Measurements from ENCODE around the gene GNPDA1. TPM values are rescaled to one million over a fixed set of nuclear protein-coding genes. Genes with fewer than 3 reads are reported as not detected.

The GNPDA1 gene
- total and polyA plus RNA-seq, 2 of the 8 experiments (the other 6 are each of a cell fraction or from before 2014, with no cell fraction given) = 33.0 to 94.3 TPM

DNA sequence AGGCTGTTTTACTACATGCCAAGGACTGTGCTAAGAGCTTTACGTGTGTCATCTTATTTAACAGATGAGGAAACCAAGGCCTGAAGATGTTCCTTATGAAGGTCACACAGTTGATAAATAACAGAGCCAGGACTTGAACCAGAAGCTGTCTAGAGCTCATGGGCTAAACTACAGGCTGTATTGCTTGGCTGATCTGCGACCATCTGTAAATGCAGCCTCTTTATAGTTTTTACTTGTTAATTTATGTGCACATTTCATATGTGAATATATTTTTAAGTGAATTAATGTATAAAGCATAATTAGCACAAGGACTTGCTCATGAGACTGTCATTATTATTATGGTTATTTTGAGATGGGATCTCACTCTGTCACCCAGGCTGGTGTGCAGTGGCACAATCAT is 19.3 kb upstream of the GNPDA1 start:
- Histone ChIP-seq H3K27me3 (replicated peaks in 1 of 4; ENCODE audit: control insufficient read depth in 3 of 4, extremely low read depth in 1 of 4, insufficient read depth in 3 of 4, low read length in 3 of 4) (no peaks in the 10 kb centered on the region), H4K20me1 (replicated peaks in 1 of 2; ENCODE audit: control insufficient read depth in 1 of 2, insufficient read depth in 2 of 2, low read length in 2 of 2) (no peaks in the 10 kb centered on the region), H3K23ac (ENCODE audit: insufficient read length) (no peak overlapping the region), H3K14ac (ENCODE audit: insufficient read length) (no peak overlapping the region), H2BK5ac (ENCODE audit: low read depth, low read length) (no peak overlapping the region), H3K23me2 (ENCODE audit: low read depth, low read length) (no peaks in the 10 kb centered on the region), H2AFZ (ENCODE audit: low read length) (no peak overlapping the region), H3K9ac (replicated peaks in 1 of 4; ENCODE audit: extremely low read depth in 1 of 4, low read depth in 3 of 4, low read length in 3 of 4) (no peak overlapping the region), H2BK20ac (ENCODE audit: low read length) (no peak overlapping the region), H2AK5ac (ENCODE audit: low read depth, low read length) (no peak overlapping the region), H3K27ac (ENCODE audit: low read depth, low read length) (no peak overlapping the region), H3K18ac (ENCODE audit: extremely low read depth, low read length) (no peak overlapping the region), H2BK15ac (ENCODE audit: low read length) (no peak overlapping the region), H3K4ac (replicated peaks; ENCODE audit: insufficient read length, low read depth, low read length) (no peak overlapping the region), H2BK12ac (ENCODE audit: low read depth, low read length) (no peak overlapping the region), H4K5ac (ENCODE audit: insufficient read length, low read depth, low read length) (no peak overlapping the region), H4K8ac (ENCODE audit: extremely low read depth, insufficient read depth, low read length) (no peak overlapping the region), H2BK120ac (replicated peaks; ENCODE audit: low read depth, low read length) (no peak overlapping the region), H4K91ac (replicated peaks; ENCODE audit: insufficient read length, low read length) (no peak overlapping the region), H3K79me1 (ENCODE audit: low read depth, low read length) (no peaks in the 10 kb centered on the region), H3K56ac (replicated peaks; ENCODE audit: insufficient read length, low read depth, low read length) (no peak overlapping the region), H3K9me3 (ENCODE audit: insufficient read depth in 2 of 2, low read depth in 1 of 2, low read length in 1 of 2) (no peaks in the 10 kb centered on the region), H3K4me1 (replicated peaks in 1 of 4; ENCODE audit: control insufficient read depth in 3 of 4, insufficient read depth in 4 of 4, low read length in 3 of 4) (no peaks in the 10 kb centered on the region), H3K36me3 (ENCODE audit: control insufficient read depth in 2 of 4, insufficient read depth in 4 of 4, low read length in 3 of 4) (no peaks in the 10 kb centered on the region), H3K79me2 (ENCODE audit: control insufficient read depth in 1 of 2, insufficient read depth in 2 of 2, low read length in 2 of 2) (no peaks in the 10 kb centered on the region), H3K4me2 (ENCODE audit: insufficient read depth in 1 of 2, low read depth in 2 of 2, low read length in 2 of 2) (no peak overlapping the region), H3K4me3 (ENCODE audit: extremely low read depth in 1 of 4, insufficient read depth in 2 of 4, low read depth in 3 of 4, low read length in 4 of 4) (no peak overlapping the region)
- 93% methylated on average over 2 of the region's 2 CpGs; no CpG with 5 or more reads in 1 of the 2 experiments for WGBS, 2 experiments (ENCODE audit: extremely low coverage in 1 of 2, insufficient coverage in 1 of 2, insufficient read length in 1 of 2, insufficient replicate concordance in 2 of 2, low coverage in 1 of 2, low lambda C conversion rate in 2 of 2, missing lambda C conversion rate in 1 of 2)
- DNase-seq (ENCODE audit: low read depth in 1 of 2, low spot score in 2 of 2) (no peak), FAIRE-seq (no peak)
- ChIA-PET CTCF (ENCODE audit: partially characterized antibody) (interaction anchor here (0.6 to 1.0 kb wide), 3 partner anchors 17 to 158 kb away, joined by 3 to 7 read pairs (median 3); partner anchors contain the start of gene GNPDA1), POLR2A (ENCODE audit: partially characterized antibody) (interaction anchor here (1.4 kb wide), 1 partner anchor 20 kb away, joined by 4 read pairs; no protein-coding TSS in a partner anchor)
- no peak for TF ChIP-seq MAFK (IDR thresholded peaks at IDR 0.05; ENCODE audit: low read depth, low read length)

Data from H1 (cell line).